Right lobe of liver (tissue), 6 donors: ENCODE results near the gene NUAK1. TPM values are rescaled to one million over a fixed set of nuclear protein-coding genes. Genes with fewer than 3 reads are reported as not detected.

Source experiments
- ATAC-seq, 4 donors: fragments of 200-7000 bp; cut with Tn5 transposase; one replicate each; pipeline ENCODE4 v1.9.1; 2020; ENCODE audit warnings: mild to moderate bottlenecking in 4 of 4, moderate library complexity in 4 of 4
- DNase-seq, 3 donors: peaks; one replicate each; pipeline ENCODE4 v3.0.0-alpha.2; 2020
- H3K27ac ChIP-seq, 3 donors: fragments of 200-600 bp; one replicate each; pipeline ENCODE4 v1.8.0; 2022
- H3K27me3 ChIP-seq, 2 donors: fragments of 200-600 bp; one replicate each; pipeline ENCODE4 v1.8.0; 2022
- H3K36me3 ChIP-seq, 4 donors: fragments of 200-600 bp; sonication (generic) in 1 of 4; one replicate each; pipeline versions ENCODE4 v1.5.1 to v1.8.0; 2017 to 2022; ENCODE audit warnings: control low read depth in 1 of 4
- H3K4me1 ChIP-seq, 4 donors: fragments of 200-600 bp; sonication (generic) in 1 of 4; one replicate each; pipeline versions ENCODE4 v1.5.1 to v1.8.0; 2017 to 2022; ENCODE audit warnings: control low read depth in 1 of 4
- H3K4me3 ChIP-seq, 3 donors: fragments of 200-600 bp; one replicate each; pipeline ENCODE4 v1.8.0; 2022
- H3K9me3 ChIP-seq, 4 donors: fragments of 200-600 bp; sonication (generic) in 1 of 4; one replicate each; pipeline versions ENCODE4 v1.5.1 to v1.8.0; 2017 to 2022; ENCODE audit warnings: control low read depth in 1 of 4
- CTCF ChIP-seq, 4 donors: fragments of 200-600 bp in 3 of 4; fragments of 450-650 bp in 1 of 4; IDR thresholded peaks; one replicate each; pipeline versions ENCODE4 v1.5.1 to v1.8.0; 2016 to 2022; ENCODE audit warnings: antibody characterized with exemption in 4 of 4, mild to moderate bottlenecking in 2 of 4
- POLR2A ChIP-seq: fragments of 450-650 bp; IDR thresholded peaks from one replicate; pipeline ENCODE4 v1.6.1; 2017; ENCODE audit warnings: antibody characterized with exemption, mild to moderate bottlenecking
- WGBS: methylation state at CpG from one replicate; pipeline ENCODE4 v1.1.6; 2018; ENCODE audit warnings: low coverage, low lambda C conversion rate; ENCODE audit not compliant: insufficient coverage; ENCODE audit errors: missing lambda C conversion rate; 5-methylcytosine and 5-hydroxymethylcytosine counted together
- intact Hi-C, 2 donors: fragments of 100-400 bp; cut with DNase I; formaldehyde crosslinking; loops; one replicate each; pipeline versions ENCODE4 v1.11.2 to v1.14.1; 2022
- total RNA-seq, 6 experiments: library from RNA; depleted of rRNA in 2 of 6; stranded (reverse); fragments of >200 nt in 2 of 6; fragmentation: NEBNext Ultra II Directional in 3 of 6; extraction: Animal tissue kit (Norgen Biotek cat#: 25700) in 3 of 6; gene quantifications; one replicate each; pipeline versions ENCODE4 v1.1.0 to v1.2.4, GENCODE V29; 2016 to 2023
- donor health status: DM: no; HTN: yes; CAD: no.
- donor health status: DM: no; HTN: no; CAD: no.
- donor health status: DM: no; HTN: no; CAD: no.
- donor health status: DM: no; HTN: yes; CAD: no.
- donor health status: DM: no; HTN: yes; CAD: no.

Gene NUAK1
- total RNA-seq, 6 experiments from 2014 or later = 2.0 to 11.0 (median 3.5) TPM

- no peak overlapping the region for H3K27ac ChIP-seq
- intact Hi-C loops = loop anchor here in 1 of 2 donors (10.0 kb wide), 1 partner anchor 100 kb away; the partner anchor contains the start of gene NUAK1
- DNase-seq (no peak), ATAC-seq (no peak)
- WGBS = 51% methylated on average over 4 of the region's 4 CpGs
- H3K9me3 ChIP-seq = no peaks in the 10 kb centered on the region
- no peak for TF ChIP-seq CTCF (IDR thresholded peaks at IDR 0.05)
- TF ChIP-seq POLR2A = no peak
- no peaks in the 10 kb centered on the region for H3K36me3 ChIP-seq
- H3K4me3 ChIP-seq = no peak overlapping the region
- H3K4me1 ChIP-seq = peaks cover 0 to 10% (median 3%) of the 10 kb centered on the region in 4 donors
- no peaks in the 10 kb centered on the region for H3K27me3 ChIP-seq
These were observed 104.4 kb downstream of the NUAK1 start for GRCh38 chr12:106034316-106034715.

- DNase-seq = no peak
- intact Hi-C loops = loop anchor here in 1 of 2 donors (10.0 kb wide), 1 partner anchor 102 kb away; the partner anchor contains the start of gene NUAK1
- H3K4me1 ChIP-seq = peaks cover 0 to 3% (median 0%) of the 10 kb centered on the region in 4 donors
These were observed 105.5 kb downstream of the NUAK1 start for GRCh38 chr12:106033161-106033675.

GRCh38 chr12:106032623-106032925, 106.2 kb downstream of the NUAK1 start:
- H3K27me3 ChIP-seq = no peaks in the 10 kb centered on the region
- TF ChIP-seq POLR2A = no peak
- no peak for TF ChIP-seq CTCF (IDR thresholded peaks at IDR 0.05)
- ATAC-seq (no peak), DNase-seq (no peak)
- H3K9me3 ChIP-seq = no peaks in the 10 kb centered on the region
- no peaks in the 10 kb centered on the region for H3K36me3 ChIP-seq
- H3K4me3 ChIP-seq = no peak overlapping the region
- intact Hi-C loops = loop anchor here in 1 of 2 donors (10.0 kb wide), 1 partner anchor 102 kb away; the partner anchor contains the start of gene NUAK1
- H3K27ac ChIP-seq = no peak overlapping the region
- H3K4me1 ChIP-seq = no peaks in the 10 kb centered on the region

More at GRCh38 chr12:106033161-106033675, 105.5 kb downstream of the NUAK1 start:
- no peak overlapping the region for H3K4me3 ChIP-seq
- no peak overlapping the region for H3K27ac ChIP-seq
- no peaks in the 10 kb centered on the region for H3K27me3 ChIP-seq
- no peaks in the 10 kb centered on the region for H3K9me3 ChIP-seq
- no peak for ATAC-seq
- H3K36me3 ChIP-seq = no peaks in the 10 kb centered on the region
- TF ChIP-seq POLR2A (no peak), CTCF (IDR thresholded peaks at IDR 0.05) (no peak)
- WGBS = 77% methylated on average over 4 of the region's 4 CpGs

GRCh38 chr12:106031761-106032622, 106.8 kb downstream of the NUAK1 start:
- ATAC-seq (peak; percentile 76 to 92 (median 84)), DNase-seq (no peak)
- Histone ChIP-seq H3K4me1 (no peaks in the 10 kb centered on the region), H3K36me3 (no peaks in the 10 kb centered on the region), H3K9me3 (no peaks in the 10 kb centered on the region), H3K27me3 (no peaks in the 10 kb centered on the region), H3K4me3 (no peak overlapping the region), H3K27ac (no peak overlapping the region)
- TF ChIP-seq POLR2A (no peak), CTCF (IDR thresholded peaks at IDR 0.05) (peak; percentile 25 to 57 (median 28))
- WGBS = 69% methylated on average over 4 of the region's 4 CpGs
- intact Hi-C loops = loop anchor here in 1 of 2 donors (10.0 kb wide), 1 partner anchor 103 kb away; the partner anchor contains the start of gene NUAK1
